GM18519 (cell line): Measurements from ENCODE around the gene CYP26A1.

ENCODE experiments used
- ATAC-seq: cut with Tn5 transposase; IDR thresholded peaks from one replicate; pipeline ENCODE4 v1.9.1; 2021; ENCODE audit warnings: mild to moderate bottlenecking, moderate library complexity; ENCODE audit not compliant: unreplicated experiment, low FRiP score

The CYP26A1 gene

DNA sequence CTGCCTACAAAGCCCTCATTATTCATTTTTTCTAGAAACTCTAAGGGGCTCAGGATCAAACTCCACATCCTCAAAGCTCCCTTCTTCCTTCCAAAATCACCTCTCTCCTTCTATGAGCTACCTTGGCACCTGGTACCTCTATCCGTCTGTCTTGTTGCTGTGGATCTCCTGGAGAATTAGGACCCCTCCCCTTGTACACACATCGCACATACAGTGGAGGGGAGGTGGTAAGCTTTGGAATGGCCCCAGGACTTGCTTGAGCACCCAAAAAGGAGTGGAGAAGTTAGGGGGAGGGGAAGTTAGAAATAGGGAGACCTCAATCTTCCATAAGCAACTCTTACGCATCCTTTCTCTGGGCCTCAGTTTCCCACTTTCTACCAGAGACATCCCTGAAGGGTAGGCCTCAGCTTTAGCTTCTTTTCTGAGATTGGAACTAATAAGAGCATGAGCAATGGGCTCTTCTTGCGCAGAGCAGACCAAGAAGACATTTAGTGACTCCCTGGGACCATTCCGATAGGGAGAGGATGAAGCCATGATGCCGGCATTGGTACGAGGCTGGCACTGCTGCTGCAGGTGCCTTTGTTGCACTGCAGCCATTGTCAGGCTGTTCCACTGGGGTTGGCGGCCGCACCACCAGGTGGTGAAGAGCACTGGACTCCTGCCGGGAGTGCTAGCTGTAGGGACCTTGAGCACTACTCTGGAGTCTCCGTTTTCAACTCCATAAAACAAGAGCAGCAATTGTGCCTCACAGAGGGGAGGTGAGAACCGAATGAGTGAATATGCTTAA, 8.6 kb upstream of the CYP26A1 start:
- no peak for ATAC-seq

DNA sequence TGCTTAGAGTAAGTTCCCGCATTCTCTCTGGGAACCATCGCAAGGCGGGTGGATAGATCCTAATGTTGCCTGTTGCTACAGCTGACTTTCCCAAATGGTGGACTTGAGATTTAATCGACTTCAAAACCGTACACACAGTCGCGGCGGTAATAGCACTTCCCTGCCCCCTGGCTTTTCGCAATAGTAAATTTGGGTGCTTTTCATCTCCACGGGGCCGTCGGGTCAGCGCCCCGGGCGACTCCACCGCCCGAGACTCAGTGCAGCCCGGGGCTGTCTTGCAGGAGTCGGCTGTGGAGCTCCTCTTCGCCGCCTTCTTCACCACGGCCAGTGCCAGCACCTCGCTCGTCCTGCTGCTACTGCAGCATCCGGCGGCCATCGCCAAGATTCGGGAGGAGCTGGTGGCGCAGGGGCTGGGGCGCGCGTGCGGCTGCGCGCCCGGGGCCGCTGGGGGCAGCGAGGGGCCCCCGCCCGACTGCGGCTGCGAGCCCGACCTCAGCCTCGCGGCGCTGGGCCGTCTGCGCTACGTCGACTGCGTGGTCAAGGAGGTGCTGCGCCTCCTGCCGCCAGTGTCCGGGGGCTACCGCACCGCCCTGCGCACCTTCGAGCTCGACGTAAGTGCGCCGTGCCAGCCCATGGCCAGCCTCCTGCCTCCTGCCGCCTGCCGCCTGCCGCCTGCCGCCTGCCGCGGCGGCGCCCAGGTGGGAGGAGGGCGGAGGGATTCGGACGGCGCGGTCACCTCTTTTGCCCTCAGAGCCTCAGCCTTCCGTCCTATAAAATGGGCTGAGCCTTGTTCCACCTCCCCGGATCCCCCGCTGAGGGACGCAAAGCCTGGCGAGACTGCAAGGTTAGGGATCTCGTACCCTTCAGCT, 7.8 kb upstream of the CYP26A1 start:
- no peak for ATAC-seq

DNA sequence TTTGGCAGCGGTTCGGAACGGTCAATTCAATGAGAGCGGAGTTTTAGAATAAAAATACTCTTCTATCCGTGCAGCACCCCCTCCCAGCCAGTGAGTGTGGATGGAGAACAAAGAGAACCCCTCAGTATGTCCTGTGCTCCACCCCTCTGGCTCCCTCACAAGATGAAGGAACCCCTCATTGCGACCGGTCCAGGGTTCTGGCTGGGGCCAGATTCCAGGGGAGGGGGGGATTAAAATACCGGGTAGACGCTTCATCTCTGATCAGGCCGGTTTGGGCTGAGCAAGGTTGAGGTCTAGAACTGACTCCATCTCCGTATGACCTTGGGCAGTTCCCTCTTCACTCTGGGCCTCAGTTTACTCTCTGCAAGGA, 7.2 kb upstream of the CYP26A1 start:
- ATAC-seq, result no peak

DNA sequence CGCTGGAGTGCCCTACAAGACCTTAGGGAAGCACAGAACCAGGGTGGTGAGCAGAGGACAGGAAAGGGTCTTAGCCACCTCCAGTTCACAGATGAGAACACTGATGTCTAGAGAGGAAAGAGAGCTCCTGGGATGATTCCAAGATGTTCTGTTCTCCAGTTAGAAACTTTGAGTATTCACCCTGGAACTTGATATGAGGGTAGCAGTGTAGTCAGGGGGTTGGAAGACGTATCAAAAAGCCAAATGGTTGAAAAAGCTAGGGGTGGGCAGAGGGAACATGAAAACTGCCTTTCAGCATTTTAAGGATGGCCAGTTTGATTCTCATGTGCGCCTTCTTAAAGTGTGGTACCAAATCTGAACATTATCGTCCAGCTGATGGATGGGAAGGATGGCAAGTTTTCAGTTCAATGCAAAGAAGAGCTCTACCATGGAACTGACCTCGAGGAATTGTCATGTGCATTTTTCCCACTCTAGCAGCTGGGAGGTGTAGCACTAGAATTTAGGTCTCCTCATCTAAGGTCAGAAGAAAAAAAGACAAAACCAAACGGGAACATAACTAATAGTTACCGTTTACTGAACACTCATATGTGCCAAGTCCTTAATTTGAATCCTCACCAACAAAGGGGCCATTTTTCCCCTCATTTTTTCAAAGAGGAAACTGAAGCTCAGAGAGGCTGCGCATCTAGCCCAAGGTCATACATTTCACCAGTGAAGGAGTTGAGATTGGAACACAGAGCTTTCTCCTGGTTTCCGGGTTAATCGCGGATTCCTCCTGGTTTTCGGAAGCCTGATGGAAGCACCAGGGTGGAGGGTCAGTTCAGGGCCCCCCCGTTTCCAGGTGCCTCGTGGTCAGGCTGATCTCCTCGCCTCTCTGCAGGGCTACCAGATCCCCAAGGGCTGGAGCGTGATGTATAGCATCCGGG, 6.0 kb upstream of the CYP26A1 start:
- no peak for ATAC-seq

DNA sequence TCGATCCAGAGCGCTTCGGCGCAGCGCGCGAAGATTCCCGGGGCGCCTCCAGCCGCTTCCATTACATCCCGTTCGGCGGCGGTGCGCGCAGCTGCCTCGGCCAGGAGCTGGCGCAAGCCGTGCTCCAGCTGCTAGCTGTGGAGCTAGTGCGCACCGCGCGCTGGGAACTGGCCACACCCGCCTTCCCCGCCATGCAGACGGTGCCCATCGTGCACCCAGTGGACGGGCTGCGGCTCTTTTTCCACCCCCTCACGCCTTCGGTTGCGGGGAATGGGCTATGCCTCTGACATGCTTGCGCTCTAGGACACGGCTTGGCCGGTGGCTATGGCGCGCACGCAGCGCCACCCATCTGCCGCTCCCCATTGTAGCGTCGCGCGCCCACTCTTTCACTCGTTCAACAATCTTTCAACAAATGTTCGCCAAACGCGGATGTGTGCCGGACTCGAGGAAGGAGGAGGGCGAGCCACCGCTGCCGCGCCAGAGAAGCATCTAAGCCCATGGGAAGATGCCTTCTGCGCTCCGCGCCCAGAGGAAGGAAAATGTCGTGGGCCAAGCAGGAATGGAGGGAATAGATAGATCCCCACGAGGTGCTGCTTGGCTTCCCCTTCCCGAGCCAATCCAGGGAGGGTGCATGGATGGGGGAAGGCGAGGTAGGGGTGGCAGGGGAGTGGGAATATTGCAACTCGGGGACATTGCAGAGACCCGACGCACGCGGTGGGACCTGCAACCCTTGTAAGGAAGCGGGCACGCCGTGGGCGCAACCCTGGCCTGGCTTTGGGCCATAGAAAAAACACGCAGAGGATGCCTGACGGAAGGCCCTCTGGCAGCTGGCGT, 5.1 kb upstream of the CYP26A1 start:
- ATAC-seq, result no peak

DNA sequence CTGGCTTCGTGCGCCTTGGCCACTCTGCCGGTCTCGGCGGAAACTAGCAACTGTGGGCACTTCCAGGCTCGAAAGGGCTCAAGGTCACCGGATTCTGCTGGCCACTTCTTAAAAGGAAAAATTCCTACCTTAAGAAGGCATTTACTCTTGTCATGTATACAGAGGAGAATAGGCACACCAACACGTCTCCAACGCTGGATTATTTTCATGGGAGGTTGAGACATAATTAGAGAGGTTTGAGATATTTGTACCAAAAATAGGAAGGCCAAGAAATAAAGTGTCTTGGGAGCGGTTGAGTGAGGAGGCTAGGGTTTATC, 4.5 kb upstream of the CYP26A1 start:
- no peak for ATAC-seq

DNA sequence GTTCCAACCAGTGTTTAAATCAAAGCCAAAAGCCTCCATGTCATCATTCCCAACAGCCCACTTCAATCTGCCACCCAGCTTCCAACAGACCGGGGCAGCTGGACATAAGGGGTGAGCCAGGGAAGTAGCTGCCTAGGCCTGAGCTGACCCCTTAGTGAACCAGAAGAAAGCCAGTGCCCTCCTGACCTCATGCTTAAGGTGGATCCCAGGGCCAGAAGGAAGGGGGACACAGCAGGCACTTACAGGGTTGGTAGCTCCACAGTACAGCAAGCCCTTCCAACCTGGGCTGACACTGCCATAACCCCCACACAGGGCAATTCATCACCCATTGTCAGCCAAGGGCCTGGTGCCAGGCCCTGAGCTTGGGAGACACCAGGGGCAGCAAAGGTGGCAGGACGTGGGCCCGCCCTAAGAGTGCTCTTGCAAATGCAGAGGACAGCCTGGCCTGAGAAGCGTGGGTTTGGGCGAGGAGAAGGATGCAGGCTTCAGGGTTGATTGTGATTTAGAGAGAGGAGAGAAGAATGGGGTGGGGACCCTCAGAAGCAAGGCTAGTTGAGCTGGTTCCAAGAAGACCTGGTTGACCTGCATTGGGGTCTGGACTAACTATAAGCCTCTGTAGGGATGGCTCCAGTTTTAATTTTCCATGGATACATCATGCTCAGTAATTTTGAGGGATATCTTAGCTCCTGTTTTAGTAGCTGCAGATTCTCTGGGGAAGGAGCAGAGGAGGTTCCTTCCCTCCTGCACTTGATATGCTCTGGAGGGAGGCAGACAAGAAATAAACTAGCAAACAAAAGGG, 3.1 kb upstream of the CYP26A1 start:
- no peak for ATAC-seq

GRCh38 chr10:93071177-93071472, 2.6 kb upstream of the CYP26A1 start:
- no peak for ATAC-seq

GRCh38 chr10:93071674-93072224, 1.9 kb upstream of the CYP26A1 start:
- no peak for ATAC-seq

DNA sequence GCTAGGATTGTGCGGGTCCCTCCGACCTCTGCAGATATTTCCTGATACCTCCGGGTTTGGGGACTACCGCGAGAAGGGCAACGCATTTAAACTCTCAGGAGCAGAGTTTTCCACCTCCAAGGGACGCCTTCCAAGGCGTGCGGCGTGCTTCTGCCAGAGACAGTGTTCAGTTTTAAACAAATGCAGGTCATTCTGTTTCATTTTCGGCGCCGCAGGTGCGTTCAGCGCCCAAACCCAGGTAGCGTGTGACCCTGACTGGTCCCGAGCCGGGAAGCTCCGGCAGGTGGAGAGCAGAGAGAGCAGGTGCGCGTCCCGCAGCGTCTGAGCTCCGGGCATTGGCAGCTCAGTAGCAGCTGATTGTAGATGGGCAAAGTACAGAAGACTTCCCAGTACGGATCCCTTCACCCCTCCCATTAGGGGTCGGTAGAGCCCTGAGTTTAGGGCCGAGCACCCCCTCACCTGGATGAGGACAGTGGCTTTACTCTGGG, 1.4 kb upstream of the CYP26A1 start:
- ATAC-seq, result no peak

DNA sequence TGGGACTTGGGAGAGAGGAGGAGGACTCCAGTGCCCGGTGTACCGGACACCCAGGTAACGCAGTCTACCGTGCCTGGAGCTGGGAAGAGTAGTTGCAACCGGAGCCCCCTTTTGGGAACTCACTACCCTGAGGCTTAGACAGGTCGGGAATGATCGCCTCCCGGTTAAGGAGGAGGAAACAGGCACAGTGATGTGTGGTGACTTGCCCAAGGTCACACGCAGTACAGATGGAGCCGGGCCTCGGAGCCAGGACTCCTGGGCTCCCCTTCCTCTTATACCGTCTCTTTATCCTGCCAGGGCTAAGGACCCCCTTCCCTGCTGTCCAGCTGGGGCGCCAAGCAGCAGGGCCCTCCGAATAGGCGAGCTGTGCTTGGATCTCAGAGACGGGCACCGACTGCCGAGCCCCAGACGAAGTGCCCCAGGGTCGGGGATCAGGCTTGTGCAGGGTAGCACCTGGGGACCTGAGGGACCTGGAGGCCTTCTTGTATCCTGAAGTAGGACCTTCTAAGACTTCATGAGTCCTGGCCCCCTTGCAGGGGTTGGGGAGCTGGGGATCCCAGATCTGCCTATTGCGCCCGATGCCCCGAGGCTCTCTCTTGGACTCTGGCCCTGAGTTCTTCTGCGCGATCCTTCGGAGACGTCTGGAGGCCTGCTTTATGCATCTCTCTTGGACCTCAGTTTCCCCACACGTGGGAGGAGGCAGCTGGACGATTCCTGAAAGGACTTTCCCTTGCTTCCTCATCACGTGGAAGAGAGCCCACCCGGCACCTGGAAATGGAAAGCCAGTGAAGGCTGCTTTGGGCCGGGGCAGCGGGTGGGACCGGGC, 767 bp upstream of the CYP26A1 start:
- ATAC-seq, result no peak

- no peak for ATAC-seq
Observed at GRCh38 chr10:93074147-93074596, 479 bp downstream of the CYP26A1 start.

DNA sequence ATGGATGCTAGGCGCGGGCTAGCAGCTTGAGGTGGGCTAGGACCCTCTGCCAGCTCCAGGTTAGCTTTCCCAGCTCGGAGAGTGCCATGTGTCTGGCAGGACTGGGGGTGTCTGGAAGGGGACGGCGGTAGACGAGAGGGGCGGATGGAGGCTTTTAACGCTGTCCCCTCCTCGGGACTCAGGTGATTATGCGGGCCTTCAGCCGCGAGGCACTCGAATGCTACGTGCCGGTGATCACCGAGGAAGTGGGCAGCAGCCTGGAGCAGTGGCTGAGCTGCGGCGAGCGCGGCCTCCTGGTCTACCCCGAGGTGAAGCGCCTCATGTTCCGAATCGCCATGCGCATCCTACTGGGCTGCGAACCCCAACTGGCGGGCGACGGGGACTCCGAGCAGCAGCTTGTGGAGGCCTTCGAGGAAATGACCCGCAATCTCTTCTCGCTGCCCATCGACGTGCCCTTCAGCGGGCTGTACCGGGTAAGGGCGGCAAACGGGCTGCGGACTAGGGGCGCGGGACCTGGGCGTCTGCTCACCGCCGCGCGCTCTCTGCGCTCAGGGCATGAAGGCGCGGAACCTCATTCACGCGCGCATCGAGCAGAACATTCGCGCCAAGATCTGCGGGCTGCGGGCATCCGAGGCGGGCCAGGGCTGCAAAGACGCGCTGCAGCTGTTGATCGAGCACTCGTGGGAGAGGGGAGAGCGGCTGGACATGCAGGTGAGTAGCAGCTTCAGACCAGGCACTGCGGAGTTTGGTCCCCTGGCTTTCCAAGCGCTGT, 1.1 kb downstream of the CYP26A1 start:
- ATAC-seq, result no peak

DNA sequence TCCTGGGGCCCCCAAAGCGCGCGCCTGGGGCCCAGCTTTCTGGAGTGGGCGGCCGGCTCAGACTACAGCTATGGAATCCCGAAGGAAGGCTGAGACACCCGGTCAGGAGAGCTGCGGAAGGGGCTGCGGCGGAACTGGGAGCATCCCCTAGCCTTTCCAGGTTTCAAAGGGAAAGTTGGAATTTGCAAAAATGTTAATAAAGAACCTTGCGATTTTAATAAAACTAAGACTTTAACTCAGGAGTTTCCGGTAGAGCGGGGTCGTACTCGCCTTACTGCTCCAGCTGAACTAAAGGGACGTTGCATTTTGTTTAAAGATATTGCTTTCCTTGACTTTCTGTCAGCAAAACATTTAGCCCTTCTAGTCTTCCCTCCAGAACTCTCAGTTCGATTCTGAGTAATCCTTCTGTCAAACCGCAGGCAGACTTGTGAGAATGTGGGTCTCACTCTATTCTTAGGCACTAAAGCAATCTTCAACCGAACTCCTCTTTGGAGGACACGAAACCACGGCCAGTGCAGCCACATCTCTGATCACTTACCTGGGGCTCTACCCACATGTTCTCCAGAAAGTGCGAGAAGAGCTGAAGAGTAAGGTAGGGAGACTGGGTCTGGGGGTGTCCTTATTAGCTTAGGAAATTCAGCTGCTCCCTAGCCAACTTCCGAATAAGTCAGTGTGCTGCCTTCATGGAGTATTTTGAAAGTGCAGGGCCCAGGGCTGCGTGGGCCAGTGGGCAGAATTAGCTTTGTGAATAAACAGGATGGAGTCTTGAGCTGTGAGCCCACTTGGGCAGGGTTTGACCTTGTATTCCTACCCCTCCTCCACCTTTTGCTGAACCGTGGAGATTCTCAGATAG, 1.9 kb downstream of the CYP26A1 start:
- no peak for ATAC-seq

DNA sequence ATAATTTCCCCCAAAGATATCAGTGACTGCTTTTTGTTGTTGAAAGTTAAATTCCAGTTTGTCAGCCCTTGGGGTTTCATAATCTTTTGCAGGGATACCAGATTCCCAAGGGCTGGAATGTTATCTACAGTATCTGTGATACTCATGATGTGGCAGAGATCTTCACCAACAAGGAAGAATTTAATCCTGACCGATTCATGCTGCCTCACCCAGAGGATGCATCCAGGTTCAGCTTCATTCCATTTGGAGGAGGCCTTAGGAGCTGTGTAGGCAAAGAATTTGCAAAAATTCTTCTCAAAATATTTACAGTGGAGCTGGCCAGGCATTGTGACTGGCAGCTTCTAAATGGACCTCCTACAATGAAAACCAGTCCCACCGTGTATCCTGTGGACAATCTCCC, 3.2 kb downstream of the CYP26A1 start:
- ATAC-seq, result no peak

- ATAC-seq, result no peak
Observed at GRCh38 chr10:93077860-93078337, 4.2 kb downstream of the CYP26A1 start.
